Heart left ventricle (tissue), 13 donors: ENCODE measurements around the gene DNAJC11.

Source experiments
- POLR2A ChIP-seq, 2 donors: fragments of 450-650 bp; IDR thresholded peaks; one replicate each; pipeline ENCODE4 v1.6.1; 2017; ENCODE audit warnings: antibody characterized with exemption in 2 of 2, mild to moderate bottlenecking in 2 of 2, moderate library complexity in 2 of 2
- TF ChIP-seq, protein P1 (sequence below), 12 donors: fragments of 200-600 bp; sonication (generic) in 4 of 12; IDR thresholded peaks; one replicate each; pipeline versions ENCODE4 v1.5.0 to v1.8.0; 2018 to 2022; ENCODE audit warnings: antibody characterized with exemption in 12 of 12, mild to moderate bottlenecking in 5 of 12
- donor health status: ischemic (EF 13 %, LVEDD 7.1; RV severe dilation, severe dysfunction).
- donor health status: DM: no; HTN: yes; CAD: no.
- donor health status: DM: no; HTN: no; CAD: no.
- donor health status: ischemic (EF 25% LVEDD 6.9; RV normal size, moderate dysfunction).
- donor health status: ischemic (EF 25% LVEDD 5.7; RV mildly dilated, moderate dysfunction).
- donor health status: ischemic (EF 35%, LVEDD 5.7; RV mildly dilated, moderate dysfunction).
- donor health status: nonischemic (EF 11% LVEDD 7.7; RV severe dilation, severe dysfunction).
- donor health status: DM: yes; HTN: yes; CAD: no.
- donor health status: PGD.
- donor health status: ischemic (EF 29% LVEDD 5.4; RV normal size, mild dysfunction).
- donor health status: nonischemic (EF 23%, LVEDD 6.1; RV moderate dilation, normal function).

DNA sequence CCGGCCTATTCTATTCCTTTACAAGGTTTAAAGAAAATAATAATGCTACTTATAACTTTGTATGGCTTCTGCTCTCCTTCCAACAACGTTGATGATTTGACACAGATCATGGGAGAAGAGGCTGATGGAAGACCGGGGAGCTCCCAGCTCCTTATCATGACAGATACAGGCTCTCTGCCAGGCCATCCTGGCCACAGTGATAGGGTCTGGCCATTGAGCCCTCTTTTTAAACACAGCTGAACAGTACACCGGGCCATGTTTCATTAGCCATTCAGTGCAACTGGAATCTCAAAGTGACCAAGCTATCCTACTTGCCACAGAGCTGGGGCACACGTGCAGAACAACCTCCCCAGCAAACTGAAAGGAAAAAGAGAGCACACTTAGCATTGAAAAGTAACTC lies 34.9 kb downstream of the DNAJC11 start:
- TF ChIP-seq POLR2A (IDR thresholded peaks at IDR 0.05), result no peak
- TF ChIP-seq, protein P1, sequence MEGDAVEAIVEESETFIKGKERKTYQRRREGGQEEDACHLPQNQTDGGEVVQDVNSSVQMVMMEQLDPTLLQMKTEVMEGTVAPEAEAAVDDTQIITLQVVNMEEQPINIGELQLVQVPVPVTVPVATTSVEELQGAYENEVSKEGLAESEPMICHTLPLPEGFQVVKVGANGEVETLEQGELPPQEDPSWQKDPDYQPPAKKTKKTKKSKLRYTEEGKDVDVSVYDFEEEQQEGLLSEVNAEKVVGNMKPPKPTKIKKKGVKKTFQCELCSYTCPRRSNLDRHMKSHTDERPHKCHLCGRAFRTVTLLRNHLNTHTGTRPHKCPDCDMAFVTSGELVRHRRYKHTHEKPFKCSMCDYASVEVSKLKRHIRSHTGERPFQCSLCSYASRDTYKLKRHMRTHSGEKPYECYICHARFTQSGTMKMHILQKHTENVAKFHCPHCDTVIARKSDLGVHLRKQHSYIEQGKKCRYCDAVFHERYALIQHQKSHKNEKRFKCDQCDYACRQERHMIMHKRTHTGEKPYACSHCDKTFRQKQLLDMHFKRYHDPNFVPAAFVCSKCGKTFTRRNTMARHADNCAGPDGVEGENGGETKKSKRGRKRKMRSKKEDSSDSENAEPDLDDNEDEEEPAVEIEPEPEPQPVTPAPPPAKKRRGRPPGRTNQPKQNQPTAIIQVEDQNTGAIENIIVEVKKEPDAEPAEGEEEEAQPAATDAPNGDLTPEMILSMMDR (IDR thresholded peaks at IDR 0.05), result no peak
